Mucosa of descending colon (tissue), 3 donors: ENCODE results near the gene RGPD3. TPM values are rescaled to one million over a fixed set of nuclear protein-coding genes. Genes with fewer than 3 reads are reported as not detected.
"Not testable (repeated sequence)": the region's sequence is repeated elsewhere in the genome, so short reads cannot be mapped to it uniquely, and the experiment has no call there.

Experiments
- ATAC-seq: fragments of 200-7000 bp; cut with Tn5 transposase; one replicate; pipeline ENCODE4 v1.9.1; 2020; ENCODE audit warnings: mild to moderate bottlenecking, moderate library complexity
- DNase-seq, 3 donors: peaks; one replicate each; pipeline ENCODE4 v3.0.0-alpha.2; 2020
- H3K36me3 ChIP-seq: fragments of 200-600 bp; one replicate; pipeline ENCODE4 v1.8.0; 2021; ENCODE audit warnings: low read depth, mild to moderate bottlenecking
- H3K4me1 ChIP-seq: fragments of 200-600 bp; one replicate; pipeline ENCODE4 v1.8.0; 2021; ENCODE audit warnings: low read depth, mild to moderate bottlenecking
- H3K4me3 ChIP-seq: fragments of 200-600 bp; one replicate; pipeline ENCODE4 v1.8.0; 2021; ENCODE audit warnings: mild to moderate bottlenecking
- H3K9me3 ChIP-seq: fragments of 200-600 bp; one replicate; pipeline ENCODE4 v1.8.0; 2021; ENCODE audit warnings: mild to moderate bottlenecking
- CTCF ChIP-seq: fragments of 200-600 bp; IDR thresholded peaks from one replicate; pipeline ENCODE4 v1.8.0; 2022; ENCODE audit warnings: antibody characterized with exemption, mild to moderate bottlenecking
- intact Hi-C, 2 donors: fragments of 100-400 bp; cut with DNase I in 1 of 2; cut with micrococcal nuclease in 1 of 2; formaldehyde crosslinking; loops; one replicate each; pipeline versions ENCODE4 v1.11.0 to v1.11.1; 2022; cut with DNase I, micrococcal nuclease
- long read RNA-seq, 2 donors: library from polyadenylated mRNA; unstranded; transcript quantifications; one replicate each; pipeline ENCODE4 v2.0.0, GENCODE V29; 2019 to 2021
- total RNA-seq, 3 donors: library from RNA; stranded (reverse); fragmentation: NEBNext Ultra II Directional in 2 of 3; extraction: Animal tissue kit (Norgen Biotek cat#: 25700) in 2 of 3; gene quantifications; one replicate each; pipeline versions ENCODE4 v1.2.1 to v1.2.4, GENCODE V29; 2021 to 2023
- donor health status: DM: no; HTN: no; CAD: no; lungs with moderate emphysema.
- donor health status: DM: no; HTN: no; CAD: no.
- donor health status: DM: no; HTN: yes; CAD: no.

The RGPD3 gene
- under 1 TPM; 0.07 to 0.26 (median 0.16) TPM for total RNA-seq
- long read RNA-seq, donor 1: 0 reads
- long read RNA-seq, donor 2: 0 reads

- DNase-seq: peak in 1 of 3 donors; percentile 39
- intact Hi-C loops, H3K9me3 ChIP-seq, H3K4me1 ChIP-seq, ATAC-seq, H3K4me3 ChIP-seq, H3K36me3 ChIP-seq: not testable (repeated sequence)
Observed at GRCh38 chr2:106468107-106468506, at the start of gene RGPD3. TSS of gene RGPD3 (minus strand) at chr2:106468413. CDS start at chr2:106468288, 125 bp downstream.

GRCh38 chr2:106517329-106517728, 49.1 kb upstream of the RGPD3 start:
- no peaks in the 10 kb centered on the region for H3K36me3 ChIP-seq
- intact Hi-C loops: no loop called here
- no peak for DNase-seq
- no peaks in the 10 kb centered on the region for H3K4me1 ChIP-seq
- no peak overlapping the region for H3K4me3 ChIP-seq
- no peak for ATAC-seq
- TF ChIP-seq CTCF: no peak
- no peaks in the 10 kb centered on the region for H3K9me3 ChIP-seq

- TF ChIP-seq CTCF: no peak
- DNase-seq (no peak), ATAC-seq (no peak)
- intact Hi-C loops: no loop called here
- H3K4me3 ChIP-seq: no peak overlapping the region
- no peaks in the 10 kb centered on the region for H3K4me1 ChIP-seq
- no peaks in the 10 kb centered on the region for H3K9me3 ChIP-seq
- no peaks in the 10 kb centered on the region for H3K36me3 ChIP-seq
Observed at GRCh38 chr2:106516864-106517263, 48.7 kb upstream of the RGPD3 start.

GRCh38 chr2:106516436-106516835, 48.2 kb upstream of the RGPD3 start:
- Histone ChIP-seq H3K36me3 (no peaks in the 10 kb centered on the region), H3K4me3 (no peak overlapping the region), H3K4me1 (no peaks in the 10 kb centered on the region), H3K9me3 (no peaks in the 10 kb centered on the region)
- intact Hi-C loops: no loop called here
- ATAC-seq (no peak), DNase-seq (no peak)
- no peak for TF ChIP-seq CTCF

- intact Hi-C loops, H3K9me3 ChIP-seq, DNase-seq, H3K4me1 ChIP-seq, H3K4me3 ChIP-seq, H3K36me3 ChIP-seq: not testable (repeated sequence)
- ATAC-seq: peak; percentile 61
Observed at GRCh38 chr2:106514827-106515226, 46.6 kb upstream of the RGPD3 start.

- H3K36me3 ChIP-seq, intact Hi-C loops, H3K4me3 ChIP-seq, H3K9me3 ChIP-seq, H3K4me1 ChIP-seq, DNase-seq, ATAC-seq: not testable (repeated sequence)
Observed at GRCh38 chr2:106513391-106513790, 45.2 kb upstream of the RGPD3 start.

- peak; percentile 56 for ATAC-seq
- intact Hi-C loops, H3K4me1 ChIP-seq, H3K36me3 ChIP-seq, H3K4me3 ChIP-seq, H3K9me3 ChIP-seq, DNase-seq: not testable (repeated sequence)
Observed at GRCh38 chr2:106511934-106512333, 43.7 kb upstream of the RGPD3 start.

GRCh38 chr2:106511476-106511901, 43.3 kb upstream of the RGPD3 start:
- intact Hi-C loops, H3K9me3 ChIP-seq, H3K4me1 ChIP-seq, H3K4me3 ChIP-seq, H3K36me3 ChIP-seq: not testable (repeated sequence)
- peak; percentile 87 for ATAC-seq
- DNase-seq: peak in 2 of 3 donors; percentile 54 to 62

GRCh38 chr2:106510791-106511190, 42.6 kb upstream of the RGPD3 start:
- H3K4me3 ChIP-seq, H3K9me3 ChIP-seq, intact Hi-C loops, H3K36me3 ChIP-seq, ATAC-seq, DNase-seq, H3K4me1 ChIP-seq: not testable (repeated sequence)

- H3K9me3 ChIP-seq, H3K36me3 ChIP-seq, H3K4me3 ChIP-seq, ATAC-seq, intact Hi-C loops, DNase-seq, H3K4me1 ChIP-seq: not testable (repeated sequence)
Observed at GRCh38 chr2:106509374-106509770, 41.2 kb upstream of the RGPD3 start.

GRCh38 chr2:106508660-106509373, 40.6 kb upstream of the RGPD3 start:
- DNase-seq, ATAC-seq, H3K36me3 ChIP-seq, intact Hi-C loops, H3K4me3 ChIP-seq, H3K4me1 ChIP-seq, H3K9me3 ChIP-seq: not testable (repeated sequence)
